GM18951 (cell line): ENCODE results near the gene LHB.
"Not testable (repeated sequence)": the region's sequence is repeated elsewhere in the genome, so short reads cannot be mapped to it uniquely, and the experiment has no call there.

Experiments
- POLR2A ChIP-seq: IDR thresholded peaks from 4 replicates; pipeline ENCODE4 v1.6.1; 2011; ENCODE audit warnings: mild to moderate bottlenecking; ENCODE audit not compliant: insufficient read length, insufficient read depth; ENCODE audit errors: extremely low read depth
- in situ Hi-C: fragments of 300-500 bp; cut with MboI; formaldehyde crosslinking; loops from one replicate; pipeline ENCODE4 v1.12.0; 2022; ENCODE audit warnings: low sequenced_read_pairs, mixed read lengths, inconsistent platforms; ENCODE audit not compliant: unreplicated experiment

Gene LHB

GRCh38 chr19:49017041-49017665, at the start of gene LHB:
Gene LHB (minus strand): TSS chr19:49017091. CDS start chr19:49017081, 10 bp downstream.
- TF ChIP-seq POLR2A: no peak
- in situ Hi-C loops: no loop called here

GRCh38 chr19:49065905-49066512, 49.1 kb upstream of the LHB start:
- no peak for TF ChIP-seq POLR2A
- in situ Hi-C loops: no loop called here

- in situ Hi-C loops: no loop called here
- no peak for TF ChIP-seq POLR2A
These were observed 48.1 kb upstream of the LHB start, which contains the start of gene NTF4 for GRCh38 chr19:49064768-49065611. Gene NTF4 (minus strand): TSS chr19:49064818. CDS start chr19:49061997, 2,821 bp downstream.

DNA sequence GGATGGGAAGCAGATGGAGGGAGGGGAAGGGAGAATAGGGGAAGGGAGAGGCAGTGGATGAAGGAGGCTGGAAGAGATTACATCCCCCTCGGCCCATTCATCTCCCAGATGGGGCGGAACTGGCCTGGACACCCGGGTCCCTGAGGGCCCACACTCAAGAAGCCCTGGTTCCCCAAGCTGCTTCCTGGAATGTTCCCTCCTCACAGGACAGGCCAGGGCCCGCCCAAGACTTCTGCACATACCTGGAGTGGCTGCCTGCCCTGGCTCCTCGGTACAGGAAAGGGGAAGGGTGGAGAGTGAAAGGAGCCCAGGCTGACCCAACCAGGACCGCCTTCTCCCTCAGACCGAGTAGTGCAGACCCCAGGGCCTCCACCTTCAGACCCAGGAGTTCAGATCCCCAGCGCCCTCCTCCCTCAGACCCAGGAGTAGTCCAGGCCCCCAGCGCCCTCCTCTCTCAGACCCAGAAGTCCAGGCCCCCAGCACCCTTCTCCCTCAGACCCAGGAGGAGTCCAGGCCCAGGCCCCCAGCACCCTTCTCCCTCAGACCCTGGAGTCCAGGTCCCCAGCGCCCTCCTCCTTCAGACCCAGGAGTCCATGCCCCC, 47.2 kb upstream of the LHB start:
- no peak for TF ChIP-seq POLR2A
- in situ Hi-C loops: no loop called here

- TF ChIP-seq POLR2A: no peak
- in situ Hi-C loops: no loop called here
These were observed 44.6 kb upstream of the LHB start for GRCh38 chr19:49061445-49061844.

- in situ Hi-C loops: no loop called here
- no peak for TF ChIP-seq POLR2A
These were observed 44.1 kb upstream of the LHB start for GRCh38 chr19:49061000-49061399.

DNA sequence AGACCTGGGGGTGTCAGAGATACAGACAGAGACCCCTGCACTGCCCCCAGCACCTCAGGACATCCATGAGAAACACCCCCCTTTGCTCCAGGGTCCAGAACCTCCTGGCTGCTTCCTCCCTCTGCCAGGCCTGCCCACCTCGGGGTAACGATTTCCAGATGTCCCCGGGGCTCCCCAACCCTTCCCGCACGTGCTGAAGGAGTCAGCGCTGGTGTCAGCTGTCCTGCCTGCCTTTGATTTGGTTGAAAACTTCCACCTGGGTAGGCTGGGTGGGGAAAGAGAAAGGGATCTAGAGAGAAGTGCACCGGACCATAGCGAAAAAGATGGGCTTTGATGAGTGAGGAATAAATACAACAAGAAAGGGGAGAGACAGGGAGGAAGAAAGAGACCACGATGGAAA, 42.2 kb upstream of the LHB start:
- in situ Hi-C loops: no loop called here
- TF ChIP-seq POLR2A: no peak

DNA sequence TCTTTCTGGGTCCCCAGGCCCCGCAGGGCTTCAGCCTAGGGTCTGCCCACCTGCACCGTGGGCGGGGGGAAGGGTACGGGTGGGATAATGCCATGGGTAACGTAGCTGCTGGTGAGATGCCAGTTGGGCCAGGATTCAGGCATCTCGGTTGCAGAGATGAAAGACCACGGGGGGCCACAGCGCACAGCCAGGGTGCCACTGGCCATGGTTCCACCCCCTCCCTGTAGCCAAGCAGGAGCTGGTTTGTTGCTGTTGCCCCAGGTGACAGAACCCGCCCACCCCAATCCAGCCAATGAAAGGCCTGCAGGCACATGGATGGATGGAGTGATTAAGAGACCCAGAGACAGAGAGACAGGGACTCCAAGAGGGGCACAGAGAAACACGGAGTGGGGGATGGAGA, 41.7 kb upstream of the LHB start:
- TF ChIP-seq POLR2A: no peak
- in situ Hi-C loops: no loop called here

- in situ Hi-C loops: no loop called here
- no peak for TF ChIP-seq POLR2A
These were observed 40.8 kb upstream of the LHB start, which contains the start of gene CGB7 for GRCh38 chr19:49057636-49058234. Gene CGB7 (minus strand): TSS chr19:49057749. CDS start chr19:49055375, 2,374 bp downstream.

GRCh38 chr19:49056902-49057596, 40.2 kb upstream of the LHB start:
- in situ Hi-C loops: not testable (repeated sequence)

- in situ Hi-C loops: no loop called here
- TF ChIP-seq POLR2A: no peak
These were observed 39.4 kb upstream of the LHB start for GRCh38 chr19:49056101-49056901.

DNA sequence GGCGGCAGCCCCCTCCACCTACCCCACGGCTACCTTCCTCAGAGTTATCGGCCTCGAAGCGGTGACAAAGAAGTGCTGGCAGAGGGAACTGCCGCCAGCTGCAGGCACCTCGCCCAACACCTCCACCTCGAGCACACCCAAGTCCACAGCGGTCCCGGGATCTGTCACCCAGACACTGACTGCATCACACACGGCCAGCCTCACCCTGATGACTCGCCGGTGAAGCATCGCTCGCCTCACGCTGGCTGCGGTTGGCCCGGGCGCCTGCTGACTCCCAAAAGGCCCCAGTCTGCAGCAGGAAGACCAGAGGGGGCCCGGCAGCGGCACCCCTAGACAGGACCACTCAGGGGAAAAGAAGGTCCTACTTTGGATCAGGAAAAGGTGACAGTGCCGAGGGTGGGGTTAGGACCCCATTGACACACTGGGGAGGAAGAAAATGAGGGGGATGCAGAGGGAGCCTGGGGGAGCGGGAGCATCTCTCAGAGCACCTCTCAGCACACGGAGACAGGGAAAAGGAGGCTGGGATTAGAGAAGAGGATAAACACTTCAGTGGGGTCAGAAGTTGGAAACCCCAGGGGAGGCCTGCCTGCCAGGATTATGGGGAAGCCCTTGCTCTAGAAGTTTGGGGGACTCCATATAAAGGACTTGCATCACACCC, 33.6 kb upstream of the LHB start:
- in situ Hi-C loops: not testable (repeated sequence)

DNA sequence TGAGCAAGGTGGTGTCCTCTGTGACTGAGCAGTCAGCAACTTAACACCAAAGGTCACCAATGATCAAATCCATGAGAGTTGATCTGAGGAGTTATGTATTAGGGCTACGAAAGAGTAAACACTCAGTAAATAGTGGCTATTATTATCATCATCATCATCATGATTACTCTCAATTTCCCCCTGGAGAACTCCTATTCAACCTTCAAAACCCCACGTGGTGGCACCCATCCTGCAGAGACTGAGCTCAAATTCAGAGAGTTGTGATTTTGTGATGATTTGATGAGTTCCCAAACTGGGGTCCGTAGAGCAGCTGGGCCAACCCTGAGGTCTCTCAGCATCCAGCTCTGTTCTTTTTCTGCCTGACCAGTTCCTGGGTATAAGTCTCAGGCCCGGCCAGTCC, 32.9 kb upstream of the LHB start:
- in situ Hi-C loops: not testable (repeated sequence)

- in situ Hi-C loops: not testable (repeated sequence)
These were observed 32.1 kb upstream of the LHB start, which contains the start of gene CGB8 for GRCh38 chr19:49049011-49049410. Gene CGB8 (minus strand): TSS chr19:49049111. CDS start chr19:49048739, 372 bp downstream.

GRCh38 chr19:49043548-49043947, 26.7 kb upstream of the LHB start, which contains the start of gene CGB5:
Gene CGB5 (plus strand): TSS chr19:49043848. CDS start chr19:49044210, 362 bp downstream.
- in situ Hi-C loops: not testable (repeated sequence)

GRCh38 chr19:49042666-49043065, 25.8 kb upstream of the LHB start:
- in situ Hi-C loops: not testable (repeated sequence)
